Measurements from ENCODE around the gene NCSTN.

GRCh38 chr1:160374306-160375110, 31.3 kb downstream of the NCSTN start:
- TF ChIP-seq, protein P1, sequence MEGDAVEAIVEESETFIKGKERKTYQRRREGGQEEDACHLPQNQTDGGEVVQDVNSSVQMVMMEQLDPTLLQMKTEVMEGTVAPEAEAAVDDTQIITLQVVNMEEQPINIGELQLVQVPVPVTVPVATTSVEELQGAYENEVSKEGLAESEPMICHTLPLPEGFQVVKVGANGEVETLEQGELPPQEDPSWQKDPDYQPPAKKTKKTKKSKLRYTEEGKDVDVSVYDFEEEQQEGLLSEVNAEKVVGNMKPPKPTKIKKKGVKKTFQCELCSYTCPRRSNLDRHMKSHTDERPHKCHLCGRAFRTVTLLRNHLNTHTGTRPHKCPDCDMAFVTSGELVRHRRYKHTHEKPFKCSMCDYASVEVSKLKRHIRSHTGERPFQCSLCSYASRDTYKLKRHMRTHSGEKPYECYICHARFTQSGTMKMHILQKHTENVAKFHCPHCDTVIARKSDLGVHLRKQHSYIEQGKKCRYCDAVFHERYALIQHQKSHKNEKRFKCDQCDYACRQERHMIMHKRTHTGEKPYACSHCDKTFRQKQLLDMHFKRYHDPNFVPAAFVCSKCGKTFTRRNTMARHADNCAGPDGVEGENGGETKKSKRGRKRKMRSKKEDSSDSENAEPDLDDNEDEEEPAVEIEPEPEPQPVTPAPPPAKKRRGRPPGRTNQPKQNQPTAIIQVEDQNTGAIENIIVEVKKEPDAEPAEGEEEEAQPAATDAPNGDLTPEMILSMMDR (IDR thresholded peaks at IDR 0.05): no peak
- no peak for TF ChIP-seq POLR2A (IDR thresholded peaks at IDR 0.05)

All from Peyer's patch (tissue), 4 donors.